ENCODE results near the gene C8A. TPM values are rescaled to one million over a fixed set of nuclear protein-coding genes. Genes with fewer than 3 reads are reported as not detected.
A peak's percentile ranks its signal among the peaks of the same experiment; 100 is the strongest.

Gene C8A
- total RNA-seq, 1 donor from 2014 or later = not detected

- peaks cover 21% of the 10 kb centered on the region for H3K27me3 Mint-ChIP-seq
- ATAC-seq (ENCODE audit: low read depth) (no peak), DNase-seq (no peak)
- no peak overlapping the region for H3K27ac Mint-ChIP-seq
- intact Hi-C loops (cut with micrococcal nuclease) = loop anchor here (2.0 kb wide), 1 partner anchor 1537 kb away; no protein-coding TSS in a partner anchor
- no peaks in the 10 kb centered on the region for H3K36me3 Mint-ChIP-seq (ENCODE audit: low read depth)
- peak; percentile 11 for TF ChIP-seq CTCF (IDR thresholded peaks at IDR 0.05)
- H3K9me3 Mint-ChIP-seq = no peaks in the 10 kb centered on the region
- no peaks in the 10 kb centered on the region for H3K4me1 Mint-ChIP-seq
- CTCF ChIA-PET = interaction anchor here (0.9 to 2.6 kb wide), 3 partner anchors 11 to 25 kb away, joined by 3 to 9 read pairs (median 3); no protein-coding TSS in a partner anchor
- POLR2A ChIA-PET = no interaction called here
- H3K4me3 Mint-ChIP-seq = no peak overlapping the region
Measured at GRCh38 chr1:56821462-56821797, 33.2 kb upstream of the C8A start.

- H3K27me3 Mint-ChIP-seq = peaks cover 19% of the 10 kb centered on the region
- intact Hi-C loops (cut with micrococcal nuclease) = no loop called here
- CTCF ChIA-PET = no interaction called here
- no peaks in the 10 kb centered on the region for H3K9me3 Mint-ChIP-seq
- POLR2A ChIA-PET = no interaction called here
- no peaks in the 10 kb centered on the region for H3K4me1 Mint-ChIP-seq
- H3K4me3 Mint-ChIP-seq = no peak overlapping the region
- H3K36me3 Mint-ChIP-seq (ENCODE audit: low read depth) = no peaks in the 10 kb centered on the region
- no peak for DNase-seq
- no peak for TF ChIP-seq CTCF (IDR thresholded peaks at IDR 0.05)
- no peak for ATAC-seq (ENCODE audit: low read depth)
- no peak overlapping the region for H3K27ac Mint-ChIP-seq
Measured at GRCh38 chr1:56824271-56824670, 30.3 kb upstream of the C8A start.

- ATAC-seq (ENCODE audit: low read depth) (no peak), DNase-seq (no peak)
- intact Hi-C loops (cut with micrococcal nuclease) = no loop called here
- ChIA-PET CTCF (no interaction called here), POLR2A (no interaction called here)
- Mint-ChIP-seq H3K27me3 (peaks cover 16% of the 10 kb centered on the region), H3K4me1 (no peaks in the 10 kb centered on the region), H3K27ac (no peak overlapping the region), H3K4me3 (no peak overlapping the region), H3K36me3 (ENCODE audit: low read depth) (no peaks in the 10 kb centered on the region), H3K9me3 (no peaks in the 10 kb centered on the region)
- TF ChIP-seq CTCF (IDR thresholded peaks at IDR 0.05) = no peak
Measured at GRCh38 chr1:56824938-56825337, 29.7 kb upstream of the C8A start.

GRCh38 chr1:56825436-56825835, 29.2 kb upstream of the C8A start:
- ATAC-seq (ENCODE audit: low read depth) = no peak
- CTCF ChIA-PET = no interaction called here
- Mint-ChIP-seq H3K27ac (no peak overlapping the region), H3K4me1 (no peaks in the 10 kb centered on the region), H3K9me3 (no peaks in the 10 kb centered on the region), H3K4me3 (no peak overlapping the region), H3K36me3 (ENCODE audit: low read depth) (no peaks in the 10 kb centered on the region), H3K27me3 (peaks cover 13% of the 10 kb centered on the region)
- POLR2A ChIA-PET = no interaction called here
- no peak for DNase-seq
- intact Hi-C loops (cut with micrococcal nuclease) = no loop called here
- TF ChIP-seq CTCF (IDR thresholded peaks at IDR 0.05) = no peak

GRCh38 chr1:56827711-56828110, 26.9 kb upstream of the C8A start:
- H3K27ac Mint-ChIP-seq = no peak overlapping the region
- ChIA-PET CTCF (no interaction called here), POLR2A (no interaction called here)
- H3K4me3 Mint-ChIP-seq = no peak overlapping the region
- ATAC-seq (ENCODE audit: low read depth) (no peak), DNase-seq (no peak)
- no peaks in the 10 kb centered on the region for H3K9me3 Mint-ChIP-seq
- no peak for TF ChIP-seq CTCF (IDR thresholded peaks at IDR 0.05)
- H3K27me3 Mint-ChIP-seq = peaks cover 16% of the 10 kb centered on the region
- peaks cover 5% of the 10 kb centered on the region for H3K4me1 Mint-ChIP-seq
- H3K36me3 Mint-ChIP-seq (ENCODE audit: low read depth) = no peaks in the 10 kb centered on the region
- intact Hi-C loops (cut with micrococcal nuclease) = no loop called here

Measured in activated B cell treated with CpG ODN at 0.5 μM for 24 hours (primary cell).